M059J (cell line): Measurements from ENCODE around the gene ZNF593OS. TPM values are rescaled to one million over a fixed set of nuclear protein-coding genes. Genes with fewer than 3 reads are reported as not detected.

ENCODE experiments used
- DNase-seq: peaks from one replicate; pipeline ENCODE4 v3.0.0-alpha.2; 2012; ENCODE audit warnings: low read depth
- total RNA-seq: library from RNA; depleted of rRNA; stranded (reverse); fragments of >200 nt; shearing (Covaris generic); gene quantifications from 2 replicates; pipeline ENCODE4 v1.2.3, GENCODE V29; 2014

ZNF593OS gene
- total RNA-seq, 1 experiment from 2014 or later: not detected

DNA sequence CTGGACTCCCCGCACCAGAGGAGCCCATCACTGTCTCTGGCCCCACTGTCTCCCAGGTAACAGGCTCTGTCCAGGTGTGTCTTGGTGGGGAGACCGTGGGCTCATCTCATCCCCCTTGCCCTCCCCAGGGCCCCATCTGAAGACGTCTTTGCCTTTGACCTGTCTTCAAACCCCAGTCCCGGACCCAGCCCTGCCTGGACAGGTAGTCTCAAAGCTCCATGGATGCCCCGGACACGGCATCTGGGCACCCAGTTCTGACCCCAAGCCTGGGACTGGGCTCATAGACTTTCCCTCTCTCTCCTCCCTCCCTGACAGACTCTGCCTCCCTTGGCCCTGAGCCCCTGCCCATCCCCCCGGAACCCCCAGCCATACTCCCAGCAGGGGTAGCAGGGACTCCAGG lies 12.5 kb upstream of the ZNF593OS start:
- DNase-seq: no peak

DNA sequence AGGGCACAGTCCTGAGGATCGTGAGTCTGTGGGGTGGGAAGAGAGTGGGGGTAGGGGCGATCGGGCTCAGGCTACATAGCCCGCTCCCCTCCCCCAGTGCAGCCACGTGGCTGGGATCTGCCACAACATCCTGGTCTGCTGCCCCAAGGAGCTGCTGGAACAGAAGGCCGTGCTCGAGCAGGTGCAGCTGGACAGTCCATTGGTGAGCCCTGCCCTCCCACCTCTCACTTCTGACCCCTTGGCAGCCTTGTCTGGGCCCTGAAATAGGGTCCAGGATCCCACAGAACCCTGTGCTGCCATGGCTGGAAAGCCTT lies 10.7 kb upstream of the ZNF593OS start:
- no peak for DNase-seq

DNA sequence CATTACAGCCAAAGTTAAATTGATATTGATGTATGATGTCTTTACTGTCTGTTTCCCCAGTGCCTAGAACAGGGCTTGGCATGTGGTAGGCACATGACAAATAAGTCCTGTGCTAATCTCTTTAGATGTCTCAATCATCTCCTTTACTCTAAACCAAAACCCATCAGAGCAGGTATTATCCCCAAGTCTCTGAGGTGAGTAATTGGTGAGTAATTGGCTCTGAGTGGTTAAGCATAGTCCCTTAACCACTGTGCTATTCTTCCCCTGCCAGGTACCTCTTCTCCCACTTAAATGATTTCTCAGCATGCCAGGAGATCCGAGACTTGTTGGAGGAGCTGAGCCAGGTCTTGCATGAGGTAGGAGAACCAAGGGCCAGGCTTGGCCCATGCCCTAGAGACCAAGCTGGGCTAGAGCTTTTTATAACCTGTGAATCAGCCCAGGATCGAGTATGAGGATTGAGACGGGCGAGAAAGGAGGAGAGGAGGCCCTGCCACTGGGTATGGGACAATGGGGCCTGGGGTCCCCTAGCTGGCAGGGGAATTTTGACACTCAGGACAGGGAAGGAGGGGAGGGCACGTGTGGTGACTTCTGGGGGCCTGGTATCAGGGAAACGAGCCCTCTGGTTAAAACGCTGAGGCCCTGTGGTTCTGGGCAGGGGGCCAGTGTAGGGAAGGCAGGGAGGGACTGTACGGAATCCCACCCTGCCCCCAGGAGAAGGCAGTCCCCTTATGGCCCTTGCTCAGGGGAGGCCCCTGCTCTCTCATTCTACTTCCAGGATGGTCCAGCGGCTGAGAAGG lies 10.2 kb upstream of the ZNF593OS start:
- DNase-seq: peak; percentile 75

DNA sequence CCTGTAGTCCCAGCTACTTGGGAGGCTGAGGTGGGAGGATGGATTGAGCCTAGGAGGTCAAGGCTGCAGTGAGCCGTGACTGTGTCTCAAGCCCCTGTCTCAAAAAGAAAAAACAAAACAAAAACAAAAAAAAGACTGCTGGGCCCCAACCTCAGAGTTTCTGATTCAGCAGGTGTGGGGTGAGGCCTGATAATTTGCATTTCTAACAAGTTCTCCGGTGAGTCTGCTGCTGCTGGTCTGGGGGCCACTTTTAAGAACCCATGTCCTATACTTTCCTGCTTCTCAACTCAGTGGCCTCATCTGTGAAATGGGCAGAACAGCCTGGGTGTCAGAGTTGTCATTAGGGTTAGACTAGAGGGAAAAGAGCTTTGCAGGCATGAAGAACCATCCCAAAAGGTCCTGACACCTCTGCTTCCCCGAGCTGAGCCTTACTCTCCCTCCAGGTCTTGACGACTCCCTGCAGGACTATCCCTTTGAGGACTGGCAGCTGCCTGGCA lies 8.4 kb upstream of the ZNF593OS start:
- DNase-seq: no peak

DNA sequence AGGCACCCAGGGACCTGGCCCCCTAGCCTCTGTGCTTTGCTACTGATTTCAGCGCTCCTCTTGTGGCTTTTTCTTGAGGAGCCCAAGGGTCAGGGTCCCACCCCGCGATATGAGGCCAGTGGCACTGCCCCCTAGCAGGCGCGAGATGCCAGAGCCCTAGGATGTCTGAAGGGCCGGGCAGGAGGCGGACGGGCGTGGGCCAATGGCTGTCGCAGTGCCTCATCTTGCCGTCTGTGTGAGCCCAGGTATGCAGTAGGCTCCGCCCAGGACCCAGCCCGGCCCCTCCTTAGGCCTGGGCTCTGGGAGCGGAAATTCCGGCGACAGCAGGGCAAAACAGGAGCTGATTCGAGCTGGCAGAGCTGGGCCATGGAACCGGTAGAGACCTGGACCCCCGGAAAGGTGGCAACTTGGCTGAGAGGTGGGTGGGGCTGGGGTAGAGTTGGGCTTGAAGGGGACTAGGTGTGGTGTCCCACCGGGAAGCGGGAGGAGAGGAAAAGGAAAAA lies 5.6 kb upstream of the ZNF593OS start, which contains the start of gene CNKSR1:
TSS of gene CNKSR1 (plus strand) at position 310 of the 503 bp plus-strand sequence. CDS start at position 367, 57 bp downstream.
- no peak for DNase-seq

DNA sequence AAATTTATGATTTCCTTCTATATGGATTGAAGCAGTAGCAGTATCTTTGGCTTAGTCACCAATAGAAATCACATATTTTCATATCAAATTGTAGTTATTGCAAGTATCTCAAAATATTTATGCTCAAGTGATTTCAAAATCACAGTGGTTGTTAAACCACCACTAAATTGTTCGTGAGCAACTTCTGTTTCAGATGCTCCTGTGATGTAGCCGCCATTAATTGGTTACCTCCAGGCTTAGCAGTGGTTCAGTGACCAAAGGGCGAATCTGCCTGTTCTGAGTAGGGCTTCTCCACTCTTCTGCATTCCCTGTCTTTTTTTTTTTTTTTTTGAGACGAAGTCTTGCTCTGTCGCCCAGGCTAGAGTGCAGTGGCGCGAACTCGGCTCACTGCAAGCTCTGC lies 3.7 kb upstream of the ZNF593OS start:
- DNase-seq: no peak

DNA sequence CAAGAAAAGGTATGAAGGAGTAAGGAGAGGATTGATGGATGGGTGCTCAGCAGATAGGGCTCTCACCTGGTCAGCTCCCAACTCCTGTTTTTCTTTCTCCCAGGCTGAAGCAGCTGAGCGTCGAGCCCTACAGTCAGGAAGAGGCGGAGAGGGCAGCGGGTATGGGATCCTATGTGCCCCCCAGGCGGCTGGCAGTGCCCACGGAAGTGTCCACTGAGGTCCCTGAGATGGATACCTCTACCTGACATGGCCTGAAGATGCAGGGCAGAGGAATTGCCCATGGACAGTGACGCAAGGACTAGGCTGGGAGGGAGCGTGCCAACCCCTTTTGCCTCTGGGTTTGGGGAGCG lies 1.2 kb downstream of the ZNF593OS start:
- DNase-seq: no peak

DNA sequence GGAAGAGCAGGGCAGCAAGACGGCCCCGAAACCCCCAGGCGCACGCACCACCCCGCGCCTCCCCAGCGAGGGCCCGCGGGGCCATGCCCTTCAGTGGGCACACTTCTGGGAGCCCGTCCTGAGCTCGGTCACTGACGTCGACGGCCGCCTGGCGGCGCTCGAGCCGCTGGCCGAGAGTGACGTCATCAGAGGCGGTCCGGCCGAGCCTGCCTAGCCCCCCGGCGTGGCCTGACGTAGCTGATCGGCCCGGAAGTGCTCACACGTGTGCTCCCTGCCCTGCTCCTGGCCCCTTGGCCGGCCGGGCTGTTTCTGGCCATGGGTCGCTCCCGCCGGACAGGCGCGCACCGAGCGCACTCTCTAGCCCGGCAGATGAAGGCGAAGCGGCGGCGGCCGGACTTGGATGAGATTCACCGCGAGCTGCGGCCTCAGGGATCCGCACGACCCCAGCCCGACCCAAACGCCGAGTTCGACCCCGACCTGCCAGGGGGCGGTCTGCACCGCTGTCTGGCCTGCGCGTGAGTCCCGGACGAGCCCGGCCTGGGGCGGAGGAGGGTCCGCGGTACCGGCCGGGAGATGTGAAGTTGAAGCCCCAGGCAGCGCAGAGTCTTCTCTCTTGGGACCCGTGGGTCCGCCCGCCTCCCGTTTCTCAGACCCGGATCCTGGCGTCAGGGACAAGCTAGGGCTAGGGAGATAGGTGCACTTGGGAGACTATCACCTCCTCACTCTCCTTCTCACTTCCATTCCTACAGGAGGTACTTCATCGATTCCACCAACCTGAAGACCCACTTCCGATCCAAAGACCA lies 1.8 kb downstream of the ZNF593OS start, which contains the start of gene ZNF593:
TSS of gene ZNF593 (plus strand) at position 240 of the 803 bp plus-strand sequence. CDS start at position 316, 76 bp downstream.
- DNase-seq: peak; percentile 87

DNA sequence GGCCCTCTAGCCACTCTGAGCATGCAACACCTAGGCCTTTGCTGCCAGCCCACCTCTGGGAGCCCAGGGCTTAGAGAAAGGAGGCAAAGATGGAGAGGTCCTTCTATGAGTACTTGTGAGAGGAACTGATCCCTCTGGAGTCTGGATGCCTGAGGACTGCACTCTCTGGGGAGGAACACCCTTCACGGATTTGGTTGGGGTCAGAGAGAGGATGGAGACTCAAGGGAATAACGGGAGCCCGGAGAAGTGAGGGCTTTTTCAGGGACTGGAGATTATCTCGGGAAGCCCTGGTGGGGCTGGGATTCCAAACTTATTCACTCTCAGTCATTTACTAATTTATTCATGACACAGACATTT lies 2.5 kb downstream of the ZNF593OS start:
- DNase-seq: no peak

DNA sequence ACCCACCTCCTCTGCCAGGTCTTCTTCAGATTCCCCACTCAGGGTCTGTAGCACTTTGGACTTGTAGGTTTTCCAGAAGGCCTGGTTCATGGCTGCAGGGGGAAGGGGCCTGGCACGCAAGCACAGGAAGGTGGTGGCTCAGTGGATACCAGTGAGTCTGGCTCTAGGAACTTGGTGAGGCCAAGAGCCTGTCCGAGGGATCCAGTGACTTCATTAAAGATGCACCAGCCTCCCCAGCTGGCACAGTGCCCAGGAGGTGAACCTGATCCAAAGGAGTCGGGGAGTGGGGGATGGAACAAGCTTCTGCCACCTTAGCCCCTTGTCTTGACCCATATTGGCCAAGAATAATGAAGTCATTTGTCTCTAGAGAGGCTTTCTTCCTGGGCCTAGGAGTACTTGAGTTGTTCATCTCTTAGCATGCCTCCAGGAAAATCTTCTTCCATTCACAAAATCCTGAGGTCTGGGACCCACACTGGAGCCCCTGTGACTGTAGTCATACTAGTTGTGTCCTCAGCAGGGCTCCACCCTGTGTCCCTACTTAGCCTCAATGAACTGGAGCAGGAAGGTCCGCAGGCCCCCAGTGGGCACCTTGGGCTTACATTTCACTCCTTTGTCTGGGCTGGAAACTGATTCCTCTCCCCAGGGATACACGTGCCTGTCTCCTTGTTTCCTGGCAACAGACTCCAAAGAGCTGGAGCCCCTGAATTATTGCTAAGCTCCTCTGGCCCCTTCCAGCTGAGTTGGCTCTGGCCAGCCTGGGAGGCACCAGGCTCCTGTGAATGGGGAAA lies 3.0 kb downstream of the ZNF593OS start, which contains the start of gene C1orf232:
TSS of gene C1orf232 (minus strand) at position 554 of the 788 bp plus-strand sequence. CDS start at position 90, 464 bp downstream.
- DNase-seq: peak; percentile 32

DNA sequence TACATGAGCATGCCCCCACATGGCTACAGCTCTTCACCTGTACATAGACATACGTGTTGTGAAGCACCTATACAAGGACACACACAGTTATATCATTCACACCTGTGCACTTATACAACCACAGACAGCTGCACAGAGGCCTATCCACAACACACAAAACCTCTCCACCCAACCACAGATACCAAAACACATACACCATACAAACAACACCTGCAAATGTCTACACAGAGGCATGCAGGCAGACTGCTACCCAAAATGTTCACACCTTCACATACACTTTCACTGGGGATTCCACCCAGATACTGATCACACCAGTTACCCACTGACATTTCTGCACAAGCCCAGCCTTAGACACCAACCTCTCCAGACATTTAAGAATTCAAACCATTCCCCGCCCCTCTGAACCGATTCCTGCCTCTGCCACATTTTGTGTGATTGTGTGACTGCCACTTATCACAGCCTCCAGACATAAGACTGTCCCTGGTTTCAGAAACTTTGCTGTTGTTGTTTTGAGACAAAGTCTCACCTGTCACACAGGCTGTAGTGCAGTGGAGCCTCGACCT lies 4.8 kb downstream of the ZNF593OS start:
- DNase-seq: no peak

DNA sequence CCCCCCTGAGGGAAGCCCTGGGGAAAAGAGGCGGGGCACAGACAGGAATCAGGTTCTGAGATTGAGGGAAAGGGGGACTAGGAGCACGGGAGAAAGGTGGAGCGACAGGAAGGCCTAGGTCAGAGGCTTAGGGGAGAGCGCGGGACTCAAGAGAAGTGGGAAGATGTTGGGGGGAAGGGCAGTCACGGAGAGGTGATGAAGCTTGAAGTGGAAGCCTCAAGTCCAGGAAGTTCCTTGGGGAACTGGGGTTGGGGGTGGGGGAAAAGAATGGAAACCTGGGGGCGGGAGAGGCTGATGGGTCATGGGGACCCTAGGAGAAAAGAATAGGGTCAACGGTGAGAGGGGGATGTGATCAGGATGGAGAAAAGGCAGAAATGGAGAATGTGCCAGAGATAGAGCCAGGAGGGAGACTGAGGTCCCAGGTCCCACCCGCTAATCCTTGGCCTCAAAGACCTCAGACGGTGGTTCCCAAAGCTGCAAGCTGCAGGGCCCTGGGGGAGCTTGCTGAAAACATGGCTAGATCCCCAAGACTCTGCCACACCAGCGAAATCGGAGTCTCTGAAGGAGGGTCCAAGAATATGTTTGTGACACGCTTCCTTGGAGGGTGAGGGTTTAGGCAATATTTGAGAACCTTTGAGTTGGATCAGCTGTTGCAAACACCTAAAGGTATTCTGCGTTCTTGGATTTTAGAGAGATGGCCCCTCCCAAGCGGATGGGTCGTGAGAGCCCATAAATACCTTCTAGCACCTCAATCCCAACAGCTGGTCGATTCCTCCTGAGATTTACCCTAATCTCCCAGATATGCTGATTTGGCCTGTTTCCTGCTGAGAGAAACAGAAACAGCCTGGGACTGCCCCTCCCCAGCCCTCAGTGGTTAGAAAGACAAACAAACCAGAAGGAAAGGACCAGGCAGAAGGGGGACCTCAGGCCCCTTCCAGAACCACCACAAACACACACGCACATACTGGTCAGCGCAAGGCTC lies 6.5 kb downstream of the ZNF593OS start:
- DNase-seq: no peak

DNA sequence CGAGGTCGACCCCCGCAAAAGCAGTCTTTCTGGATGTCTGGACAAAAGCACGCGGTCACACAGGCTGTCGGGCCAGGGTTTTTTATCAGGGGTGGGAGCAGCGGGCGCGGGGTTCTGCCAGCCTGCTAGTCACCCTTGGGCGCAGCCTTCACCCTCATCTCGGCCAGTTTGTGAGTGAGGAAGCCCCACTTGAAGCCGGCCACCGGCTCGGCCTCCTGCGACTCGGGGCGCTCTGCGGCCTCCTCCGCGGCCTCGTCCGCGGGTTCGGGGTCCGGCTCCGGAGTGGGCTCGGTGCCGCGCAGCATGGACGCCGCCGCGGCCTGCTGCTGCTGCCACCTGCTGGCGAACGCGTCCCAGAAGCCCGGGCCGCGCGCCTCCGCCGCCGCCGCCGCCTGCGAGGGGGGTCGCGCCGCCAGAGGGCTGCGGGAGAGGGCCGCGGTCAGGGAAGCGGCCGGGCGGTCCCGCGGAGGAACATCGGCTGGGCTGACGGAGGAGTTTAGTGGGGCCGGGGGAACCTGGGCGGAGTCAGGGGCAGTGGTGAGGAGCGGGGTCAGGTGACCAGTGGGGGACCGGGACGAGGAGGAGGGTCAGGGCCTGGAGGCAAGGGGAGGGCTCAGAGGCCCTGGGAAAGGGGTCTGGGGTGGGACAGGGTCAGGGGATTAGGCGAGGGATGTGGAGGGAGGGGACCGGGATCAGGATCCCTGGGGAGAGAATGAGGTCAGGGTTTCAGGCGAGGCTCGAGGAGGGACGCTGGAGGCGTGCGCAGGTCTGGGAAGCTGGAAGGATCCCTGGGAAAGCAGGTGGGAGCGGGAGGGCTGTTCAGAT lies 7.4 kb downstream of the ZNF593OS start:
- DNase-seq: no peak

DNA sequence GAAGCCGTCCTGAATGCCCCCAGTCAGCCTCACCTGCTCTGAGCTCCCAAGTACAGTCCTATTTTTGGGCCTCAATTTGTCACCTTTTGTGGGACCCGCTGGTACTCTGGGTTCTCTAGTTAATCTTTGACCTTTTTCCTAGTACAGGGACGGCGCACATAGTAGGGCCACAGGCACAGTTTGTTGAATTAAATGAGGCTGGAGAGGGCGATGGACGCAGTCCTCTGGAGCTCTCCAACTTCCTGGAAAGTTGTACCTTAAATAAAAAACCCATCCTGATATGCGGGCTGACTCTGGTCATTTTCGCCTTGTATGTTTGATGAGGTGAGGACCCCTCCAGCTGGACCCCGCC lies 8.0 kb downstream of the ZNF593OS start:
- no peak for DNase-seq

DNA sequence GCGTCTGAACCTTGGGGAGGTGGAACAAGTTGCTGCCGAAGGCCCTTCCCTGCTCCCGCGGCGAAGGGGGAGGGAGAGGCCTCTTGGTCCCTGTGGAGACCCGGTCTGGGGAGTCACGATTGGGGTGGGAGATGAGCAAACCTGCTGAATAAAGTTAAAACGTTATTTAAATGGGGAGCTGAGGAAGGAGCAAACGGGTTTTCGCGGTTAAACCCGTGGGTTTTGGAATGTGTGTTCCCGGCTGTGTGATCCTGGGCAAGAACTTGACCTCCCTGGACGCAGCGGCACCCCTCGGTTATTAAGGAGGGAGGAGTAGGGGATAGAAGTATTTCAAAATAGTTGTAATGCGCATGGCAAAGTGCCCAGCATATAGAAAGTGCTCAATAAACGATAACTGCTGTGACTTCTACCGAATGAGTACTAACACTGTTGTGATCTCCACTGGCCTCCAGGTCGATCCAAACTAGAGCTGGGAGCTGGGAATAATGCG lies 9.4 kb downstream of the ZNF593OS start:
- DNase-seq: no peak

DNA sequence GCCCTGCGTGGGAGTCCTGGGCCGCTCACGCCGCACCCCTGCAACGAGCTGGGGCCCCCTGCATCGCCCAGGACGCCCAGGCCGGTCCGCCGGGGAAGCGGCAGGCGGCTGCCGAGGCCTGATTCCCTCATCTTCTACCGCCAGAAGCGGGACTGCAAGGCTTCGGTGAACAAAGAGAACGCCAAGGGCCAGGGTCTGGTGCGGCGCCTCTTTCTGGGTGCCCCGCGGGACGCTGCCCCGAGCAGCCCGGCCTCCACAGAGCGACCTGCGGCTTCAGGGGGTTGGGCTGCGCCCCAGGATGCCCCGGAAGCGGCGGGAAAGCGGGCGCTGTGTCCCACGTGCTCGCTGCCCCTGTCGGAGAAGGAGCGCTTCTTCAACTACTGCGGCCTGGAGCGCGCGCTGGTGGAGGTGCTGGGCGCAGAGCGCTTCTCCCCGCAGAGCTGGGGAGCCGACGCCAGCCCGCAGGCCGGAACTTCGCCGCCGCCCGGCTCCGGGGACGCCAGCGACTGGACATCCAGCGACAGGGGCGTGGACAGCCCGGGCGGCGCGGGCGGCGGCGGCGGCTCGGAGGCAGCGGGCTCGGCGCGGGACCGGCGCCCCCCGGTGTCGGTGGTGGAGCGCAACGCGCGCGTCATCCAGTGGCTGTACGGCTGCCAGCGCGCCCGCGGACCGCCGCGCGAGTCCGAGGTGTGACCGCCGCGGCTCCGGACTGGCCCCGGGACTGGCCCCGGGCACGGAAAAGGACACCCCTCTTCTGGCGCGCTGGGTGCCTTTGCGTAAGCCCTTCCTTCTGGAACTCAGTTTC lies 10.0 kb downstream of the ZNF593OS start:
- DNase-seq: peak; percentile 58

DNA sequence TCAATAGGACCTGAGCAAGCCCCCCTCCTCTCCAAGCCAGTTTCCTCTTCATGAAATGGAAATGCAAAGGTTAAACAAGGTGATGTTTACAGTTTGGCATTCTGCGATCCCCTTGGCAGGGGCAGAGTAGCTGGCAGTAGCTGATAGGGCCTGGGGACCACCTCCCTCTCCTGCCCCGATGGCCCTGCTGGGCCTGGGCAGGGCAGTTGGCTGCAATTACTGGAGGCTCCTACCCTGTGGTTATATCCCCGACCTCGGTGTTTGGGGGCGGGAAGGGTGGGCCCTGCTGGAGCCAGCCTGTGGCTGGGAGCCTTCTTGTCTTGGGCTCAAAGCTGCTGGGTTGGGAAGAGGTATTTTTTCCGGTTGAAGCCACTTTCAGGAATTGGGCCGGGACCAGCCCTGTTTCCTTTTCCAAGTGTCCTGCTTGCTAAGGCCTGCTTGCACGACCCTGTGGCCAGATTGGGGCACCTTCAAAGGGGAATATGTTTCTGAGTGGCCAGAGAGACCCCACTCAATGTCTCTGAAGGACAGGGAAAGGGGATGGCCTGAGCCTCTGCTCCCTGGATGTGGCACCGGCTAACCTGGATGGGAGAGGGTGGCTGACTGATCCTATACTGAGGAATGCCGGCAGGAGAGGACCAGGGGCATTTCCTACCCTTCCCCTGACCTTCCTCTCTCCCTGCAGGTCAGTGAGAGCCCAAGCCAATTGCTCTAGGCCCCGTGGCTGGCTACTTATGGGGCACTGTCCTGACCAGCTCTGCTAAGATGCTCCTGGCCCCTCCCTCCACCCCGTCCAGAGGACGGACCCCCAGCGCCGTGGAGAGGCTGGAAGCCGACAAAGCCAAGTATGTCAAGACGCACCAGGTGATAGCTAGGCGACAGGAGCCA lies 10.9 kb downstream of the ZNF593OS start:
- DNase-seq: no peak

DNA sequence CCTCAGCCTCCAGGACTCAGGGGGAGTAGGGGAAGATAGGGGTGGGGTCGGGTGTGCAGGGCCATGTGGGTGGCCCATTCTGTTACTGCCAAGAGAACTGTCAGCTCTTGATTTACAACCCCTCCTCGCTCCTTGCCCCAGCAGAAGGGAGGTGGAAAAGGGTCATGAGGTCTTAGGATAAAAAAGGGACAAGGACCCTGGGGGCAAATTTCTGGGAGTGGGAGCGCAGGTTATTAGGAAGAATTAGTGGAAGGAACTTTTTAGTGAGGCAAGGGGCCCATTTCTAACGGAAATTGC lies 11.9 kb downstream of the ZNF593OS start:
- no peak for DNase-seq
